Activated naive CD8-positive, alpha-beta T cell (primary cell): Measurements from ENCODE around the gene ZSWIM3.
"Not testable (repeated sequence)": the region's sequence is repeated elsewhere in the genome, so short reads cannot be mapped to it uniquely, and the experiment has no call there.

ENCODE experiments used
- H3K27ac Mint-ChIP-seq: one replicate; pipeline ENCODE4 v1.8.0; 2021; ENCODE audit warnings: mixed read lengths
- H3K27me3 Mint-ChIP-seq: one replicate; pipeline ENCODE4 v1.8.0; 2021; ENCODE audit warnings: mixed read lengths
- H3K36me3 Mint-ChIP-seq: one replicate; pipeline ENCODE4 v1.8.0; 2021; ENCODE audit warnings: mixed read lengths
- H3K4me1 Mint-ChIP-seq: one replicate; pipeline ENCODE4 v1.8.0; 2021; ENCODE audit warnings: low read depth, mixed read lengths
- H3K4me3 Mint-ChIP-seq: one replicate; pipeline ENCODE4 v1.8.0; 2021; ENCODE audit warnings: mild to moderate bottlenecking, mixed read lengths
- H3K9me3 Mint-ChIP-seq: one replicate; pipeline ENCODE4 v1.8.0; 2021; ENCODE audit warnings: low read depth, mixed read lengths

ZSWIM3 gene

DNA sequence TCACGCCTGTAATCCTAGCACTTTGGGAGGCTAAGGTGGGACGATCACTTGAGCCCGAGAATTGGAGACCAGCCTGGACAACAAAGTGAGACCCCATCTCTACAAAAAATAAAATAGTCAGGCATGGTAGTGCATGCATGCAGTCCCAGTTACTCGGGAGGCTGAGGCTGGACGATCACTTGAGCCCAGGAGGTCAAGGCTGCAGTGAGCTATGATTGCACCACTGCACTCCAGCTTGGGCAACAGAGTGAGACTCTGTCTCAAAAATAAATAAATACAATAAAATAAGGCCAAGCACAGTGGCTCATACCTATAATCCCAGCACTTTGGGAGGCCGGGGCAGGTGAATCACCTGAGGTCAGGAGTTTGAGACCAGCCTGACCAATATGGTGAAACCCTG lies 43.9 kb downstream of the ZSWIM3 start:
- not testable (repeated sequence) for H3K36me3 Mint-ChIP-seq, H3K9me3 Mint-ChIP-seq, H3K27me3 Mint-ChIP-seq, H3K27ac Mint-ChIP-seq, H3K4me1 Mint-ChIP-seq, H3K4me3 Mint-ChIP-seq

DNA sequence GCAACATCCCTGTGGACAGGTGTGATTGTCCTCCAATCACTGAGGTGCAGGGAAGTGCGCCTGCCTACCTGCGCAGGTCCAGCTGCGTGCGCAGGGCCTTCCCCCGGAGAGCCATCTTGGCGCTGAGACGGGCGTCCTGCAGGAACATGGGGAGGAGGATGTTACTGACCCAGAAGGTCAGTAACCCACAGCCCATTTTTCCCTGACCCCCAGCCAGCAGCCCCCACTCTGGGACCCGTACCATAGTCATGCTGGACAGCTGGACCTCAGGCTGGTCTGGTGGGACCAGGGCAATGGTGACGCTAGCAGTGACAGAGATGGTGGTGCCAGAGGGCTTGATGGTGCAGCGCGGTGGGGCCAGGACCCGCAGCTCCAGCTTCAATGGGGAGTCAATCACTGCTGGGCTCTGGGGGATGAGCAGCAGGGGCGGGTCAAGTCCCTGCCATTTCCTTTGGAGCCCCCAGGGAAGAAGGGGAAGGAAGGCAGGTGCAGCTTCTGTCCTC lies 44.8 kb downstream of the ZSWIM3 start:
- Mint-ChIP-seq H3K4me3 (no peak overlapping the region), H3K9me3 (no peaks in the 10 kb centered on the region), H3K36me3 (peaks cover 3% of the 10 kb centered on the region), H3K27me3 (no peaks in the 10 kb centered on the region), H3K27ac (no peak overlapping the region), H3K4me1 (no peaks in the 10 kb centered on the region)

DNA sequence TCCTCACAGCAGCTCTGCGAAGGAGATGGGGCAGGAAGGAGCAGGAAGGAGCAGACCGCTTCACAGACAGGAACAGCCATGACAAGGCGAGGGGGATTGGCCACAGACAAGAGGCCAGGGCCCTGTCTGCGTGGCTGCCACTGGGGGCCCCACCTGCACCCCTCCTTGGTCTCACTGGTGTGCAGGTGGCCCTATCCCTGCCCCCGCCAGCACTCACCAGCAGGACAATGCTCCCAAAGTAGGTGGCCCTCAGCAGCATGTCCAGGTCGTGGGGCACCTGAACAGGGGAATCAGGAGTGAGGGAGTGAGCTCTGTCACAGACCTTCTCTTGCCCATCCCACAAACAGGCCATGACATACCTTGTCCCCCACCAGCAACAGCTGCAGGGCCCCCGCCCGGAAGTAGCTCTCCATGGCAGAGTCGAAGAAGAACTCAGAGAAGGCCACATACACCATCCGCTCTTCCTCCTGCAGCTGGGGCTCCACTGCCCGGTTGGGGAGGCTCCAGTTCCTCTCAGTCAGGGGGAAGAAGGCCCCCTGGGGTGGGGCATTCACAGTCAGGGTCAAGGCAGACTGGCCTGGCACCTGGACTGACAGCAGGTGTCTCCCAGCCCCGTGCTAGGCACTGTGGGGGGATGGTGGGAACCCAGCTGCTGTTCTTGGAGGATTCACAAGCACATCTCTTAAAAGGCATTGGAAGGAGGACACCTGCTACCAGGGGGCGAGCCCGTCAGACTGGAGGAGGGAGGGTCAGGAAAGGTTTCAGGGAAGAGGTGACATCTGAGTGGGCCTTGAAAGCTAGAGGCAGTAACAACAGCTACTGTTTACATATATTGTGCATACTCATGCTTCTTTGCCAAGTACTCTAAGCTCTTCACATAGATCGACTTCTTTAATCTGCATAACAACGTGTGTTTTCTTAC lies 47.4 kb downstream of the ZSWIM3 start:
- Mint-ChIP-seq H3K4me3 (no peak overlapping the region), H3K36me3 (no peaks in the 10 kb centered on the region), H3K9me3 (no peaks in the 10 kb centered on the region), H3K4me1 (no peaks in the 10 kb centered on the region), H3K27me3 (no peaks in the 10 kb centered on the region), H3K27ac (no peak overlapping the region)

DNA sequence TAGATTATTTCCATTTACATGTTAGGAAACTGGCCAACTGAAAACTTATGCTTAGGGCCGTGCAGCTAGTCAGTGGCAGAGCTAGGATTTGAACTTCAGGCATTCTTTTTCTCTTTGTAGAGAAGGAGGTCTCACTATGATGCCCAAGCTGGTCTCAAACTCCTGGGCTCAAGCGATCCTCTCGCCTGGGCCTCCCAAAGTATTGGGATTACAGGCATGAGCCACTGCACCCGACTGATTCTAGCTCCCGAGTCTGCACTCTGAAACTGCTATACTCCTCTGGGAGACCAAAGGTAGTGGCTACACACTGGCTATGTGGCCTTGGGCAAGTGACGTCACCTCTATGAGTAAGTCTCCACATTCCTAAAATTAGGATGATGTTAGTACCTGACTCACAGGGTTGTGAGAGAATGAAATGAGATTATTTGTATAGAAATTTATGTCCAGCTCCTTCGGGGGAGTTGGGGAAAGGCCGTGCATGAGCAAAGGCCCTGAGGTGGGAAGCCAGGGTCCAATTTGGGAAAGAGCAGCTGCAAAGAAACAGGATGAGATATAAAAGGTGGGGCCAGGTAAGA lies 48.2 kb downstream of the ZSWIM3 start:
- peaks cover under 1% of the 10 kb centered on the region for H3K4me1 Mint-ChIP-seq
- H3K4me3 Mint-ChIP-seq: no peak overlapping the region
- H3K36me3 Mint-ChIP-seq: no peaks in the 10 kb centered on the region
- H3K9me3 Mint-ChIP-seq: no peaks in the 10 kb centered on the region
- H3K27ac Mint-ChIP-seq: no peak overlapping the region
- no peaks in the 10 kb centered on the region for H3K27me3 Mint-ChIP-seq

DNA sequence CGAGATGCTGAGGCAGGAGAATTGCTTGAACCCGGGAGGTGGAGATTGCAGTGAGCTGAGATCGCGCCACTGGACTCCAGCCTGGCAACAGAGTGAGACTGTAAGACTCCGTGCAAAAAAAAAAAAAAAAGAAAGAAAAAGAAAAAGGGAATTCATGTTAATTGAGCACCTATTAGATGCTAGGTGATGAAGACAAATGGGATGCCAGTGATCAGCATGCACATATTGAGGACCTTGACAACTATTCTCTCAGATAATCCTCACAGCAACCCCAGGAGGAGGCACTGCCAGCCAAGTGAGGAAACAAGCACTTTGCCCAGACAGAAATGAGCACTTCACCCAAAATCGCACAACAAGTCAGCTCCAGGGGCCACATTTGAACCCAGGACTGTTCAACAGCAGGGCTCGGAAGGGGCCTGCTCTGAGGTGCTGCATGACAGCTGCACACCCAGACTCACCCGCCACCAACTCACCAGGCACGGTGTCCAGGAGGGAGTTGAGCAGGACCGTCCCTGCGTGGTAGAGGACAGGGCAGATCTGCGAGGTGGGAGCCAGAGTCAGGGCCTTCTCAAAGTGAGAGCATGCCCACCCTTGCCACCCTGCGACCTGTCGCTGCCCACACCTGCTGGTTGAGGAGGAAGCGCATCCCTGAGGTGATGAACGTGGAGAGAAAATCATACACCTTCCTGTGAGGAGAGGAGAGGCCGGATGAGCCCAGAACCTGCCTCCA lies 50.0 kb downstream of the ZSWIM3 start:
- H3K9me3 Mint-ChIP-seq: no peaks in the 10 kb centered on the region
- peaks cover 12% of the 10 kb centered on the region for H3K4me1 Mint-ChIP-seq
- no peaks in the 10 kb centered on the region for H3K36me3 Mint-ChIP-seq
- H3K27ac Mint-ChIP-seq: peak overlapping the region; percentile 7
- no peak overlapping the region for H3K4me3 Mint-ChIP-seq
- no peaks in the 10 kb centered on the region for H3K27me3 Mint-ChIP-seq

DNA sequence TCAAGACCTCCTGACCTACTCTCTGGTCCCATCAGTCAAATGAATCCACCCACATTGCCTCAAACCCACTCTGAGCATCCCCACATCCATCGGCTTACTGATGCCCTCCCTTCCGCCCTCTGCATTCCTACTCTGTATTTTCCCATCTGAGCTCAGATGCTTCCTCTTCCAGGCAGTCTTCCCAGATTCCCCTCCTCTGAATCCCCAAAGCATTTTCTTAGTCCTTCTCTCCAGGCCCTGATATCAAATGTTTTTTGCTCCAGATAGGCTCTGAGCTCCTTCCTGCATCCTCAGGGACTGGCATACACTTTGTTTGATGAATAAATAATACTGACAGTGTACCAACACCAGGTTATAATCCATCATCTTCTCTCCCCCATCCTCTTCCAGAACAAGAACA lies 50.7 kb downstream of the ZSWIM3 start:
- H3K27me3 Mint-ChIP-seq: no peaks in the 10 kb centered on the region
- no peak overlapping the region for H3K4me3 Mint-ChIP-seq
- no peaks in the 10 kb centered on the region for H3K9me3 Mint-ChIP-seq
- H3K27ac Mint-ChIP-seq: no peak overlapping the region
- no peaks in the 10 kb centered on the region for H3K36me3 Mint-ChIP-seq
- H3K4me1 Mint-ChIP-seq: peaks cover 14% of the 10 kb centered on the region

DNA sequence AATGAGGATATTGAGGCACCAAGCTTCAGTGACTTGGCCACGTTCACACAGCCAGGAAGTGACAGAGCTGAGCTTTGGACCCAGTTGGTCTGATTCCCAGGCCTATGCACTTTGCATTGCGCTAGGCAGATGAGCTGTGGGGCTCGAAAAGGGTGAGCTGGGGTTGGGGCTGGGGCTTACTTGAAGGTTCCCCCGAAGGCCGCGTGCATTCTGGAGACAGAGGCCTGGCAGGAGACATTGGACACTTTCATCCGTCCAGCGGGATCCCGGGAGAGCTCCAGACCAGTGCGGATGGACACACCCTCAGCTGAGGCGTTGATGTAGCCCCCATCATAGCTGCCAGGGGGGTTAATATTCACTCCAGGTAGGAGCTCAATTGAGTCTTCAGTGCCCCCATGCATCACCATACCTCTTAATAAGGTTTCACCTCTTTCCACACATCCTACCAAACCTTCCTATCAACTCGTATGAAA lies 52.0 kb downstream of the ZSWIM3 start:
- peaks cover 2% of the 10 kb centered on the region for H3K27me3 Mint-ChIP-seq
- no peak overlapping the region for H3K4me3 Mint-ChIP-seq
- H3K36me3 Mint-ChIP-seq: no peaks in the 10 kb centered on the region
- H3K4me1 Mint-ChIP-seq: peaks cover 15% of the 10 kb centered on the region
- H3K27ac Mint-ChIP-seq: no peak overlapping the region
- no peaks in the 10 kb centered on the region for H3K9me3 Mint-ChIP-seq

DNA sequence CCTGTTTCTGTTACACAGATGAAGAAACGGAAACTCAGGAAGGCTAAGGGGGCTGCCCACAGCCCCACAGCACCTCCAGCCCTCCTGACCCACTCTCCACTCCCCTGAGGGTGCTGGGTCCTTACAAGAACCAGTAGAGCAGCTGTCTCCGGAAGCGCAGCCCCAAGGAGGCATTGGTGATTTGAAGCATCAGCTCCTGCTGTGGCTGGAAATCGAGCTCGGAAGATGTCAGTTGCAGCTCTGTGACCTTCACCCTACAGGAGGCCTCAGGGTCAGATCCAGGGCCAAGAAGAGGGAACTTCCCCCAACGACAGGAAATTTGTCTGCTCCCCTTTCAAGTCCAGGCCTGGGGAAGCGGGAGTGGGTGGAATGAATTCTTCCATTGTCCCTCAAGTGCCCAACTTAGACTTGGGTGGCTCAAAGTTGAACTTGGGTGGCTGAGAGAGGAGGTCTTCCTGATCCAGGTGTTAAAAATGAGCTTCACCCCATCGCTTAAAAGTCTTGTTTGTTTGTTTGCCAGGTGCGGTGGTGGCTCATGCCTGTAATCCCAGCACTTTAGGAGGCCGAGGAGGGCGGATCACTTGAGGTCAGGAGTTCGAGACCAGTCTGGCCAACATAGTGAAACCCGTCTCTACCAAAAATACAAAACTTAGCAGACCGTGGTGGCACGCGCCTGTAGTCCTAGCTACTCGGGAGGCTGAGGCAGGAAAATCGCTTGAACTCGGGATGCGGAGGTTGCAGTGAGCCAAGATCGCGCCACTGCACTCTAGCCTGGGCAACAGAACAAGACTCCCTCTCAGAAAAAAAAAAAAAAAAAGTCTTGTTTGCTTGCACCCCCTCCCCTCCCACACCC lies 52.6 kb downstream of the ZSWIM3 start:
- H3K36me3 Mint-ChIP-seq: no peaks in the 10 kb centered on the region
- H3K27me3 Mint-ChIP-seq: peaks cover 2% of the 10 kb centered on the region
- H3K9me3 Mint-ChIP-seq: no peaks in the 10 kb centered on the region
- peaks cover 15% of the 10 kb centered on the region for H3K4me1 Mint-ChIP-seq
- H3K4me3 Mint-ChIP-seq: peak overlapping the region; percentile 86
- no peak overlapping the region for H3K27ac Mint-ChIP-seq

DNA sequence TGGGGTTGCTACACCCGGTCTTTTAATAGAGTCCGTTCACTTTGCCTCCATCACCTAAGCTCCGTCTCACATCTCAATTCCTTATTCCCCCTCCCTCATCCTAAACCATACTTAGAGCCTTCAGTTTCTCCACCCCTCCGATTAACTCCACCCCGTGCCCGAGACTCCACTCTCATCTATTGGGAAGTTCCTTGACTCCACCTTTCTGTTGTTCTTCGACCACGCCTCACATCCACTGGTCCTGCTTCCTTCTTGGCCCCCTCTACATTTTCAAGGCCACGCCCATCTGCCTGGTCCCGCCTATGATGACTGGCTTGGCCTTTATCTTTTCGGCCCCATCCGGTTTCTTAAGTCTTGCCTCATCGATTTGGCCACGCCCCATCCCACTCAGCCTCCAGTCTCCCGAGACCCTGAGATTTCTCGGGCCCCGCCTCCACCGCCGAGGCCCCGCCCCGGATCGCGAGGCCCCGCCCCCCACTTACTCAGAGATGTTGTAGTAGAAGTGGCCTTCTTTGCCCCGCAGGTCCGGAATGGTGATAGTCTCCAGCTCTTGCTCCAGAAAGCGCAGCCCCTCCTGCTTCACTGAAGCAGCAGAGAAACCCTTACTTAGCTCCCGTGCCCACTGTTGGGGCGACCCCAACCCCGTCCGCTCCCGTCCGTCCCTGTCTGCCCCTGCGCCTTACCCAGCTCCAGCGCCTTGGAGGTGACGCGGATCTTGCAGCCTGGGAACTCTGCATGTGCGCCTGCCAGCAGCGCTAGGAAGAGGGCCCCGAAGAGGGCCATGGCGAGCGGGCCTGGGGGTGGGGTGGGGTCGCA lies 53.5 kb downstream of the ZSWIM3 start:
- H3K4me3 Mint-ChIP-seq: peak overlapping the region; percentile 86
- peaks cover 2% of the 10 kb centered on the region for H3K27me3 Mint-ChIP-seq

DNA sequence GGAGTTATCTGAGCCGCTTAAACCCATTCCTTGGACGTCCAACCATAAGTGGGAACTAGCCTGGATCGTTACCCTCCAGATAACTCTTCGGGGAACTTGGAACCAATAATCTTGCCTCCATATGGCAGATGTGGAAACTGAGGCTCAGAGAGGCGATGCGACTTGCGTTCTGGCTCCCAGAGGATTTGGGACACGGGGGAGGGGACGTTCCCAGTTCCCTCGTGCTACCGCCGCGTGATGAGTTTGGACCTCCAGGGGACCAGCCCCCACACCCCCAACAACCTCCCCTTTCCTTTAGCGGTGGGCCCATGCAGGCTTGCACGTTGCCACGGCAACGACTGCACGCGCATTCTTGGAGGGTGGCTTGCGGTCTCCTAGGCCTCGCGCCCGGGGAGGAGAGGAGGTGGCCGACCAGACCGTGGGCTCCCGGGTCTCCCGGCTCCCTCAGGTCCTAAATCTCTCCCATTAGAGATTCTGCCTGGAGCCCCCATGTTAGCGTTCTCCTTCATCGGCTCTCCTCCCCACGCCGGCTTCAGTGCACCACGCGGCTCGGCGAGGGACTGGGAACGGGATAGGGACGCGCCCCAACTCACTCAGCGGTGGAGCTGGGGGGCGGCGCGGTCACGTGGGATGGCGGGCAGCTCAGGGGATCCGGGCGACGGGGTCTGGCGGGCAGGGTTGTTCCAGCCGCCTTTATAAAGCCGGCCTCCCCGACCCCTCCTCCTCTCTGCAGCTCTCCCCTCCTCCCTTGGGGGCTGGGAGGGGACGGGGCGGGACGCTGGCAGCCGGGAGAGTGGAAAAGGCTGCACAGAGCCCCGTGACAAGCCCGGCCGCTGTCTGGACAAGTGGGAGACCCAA lies 54.3 kb downstream of the ZSWIM3 start, which contains the start of gene PLTP:
Gene PLTP, minus strand, starts transcription at position 670 of the 858 bp plus-strand sequence. CDS start 703 bp downstream, outside the sequence.
- H3K36me3 Mint-ChIP-seq: no peaks in the 10 kb centered on the region
- H3K4me3 Mint-ChIP-seq: peak within 1 kb of the TSS; percentile 86
- peaks cover 15% of the 10 kb centered on the region for H3K4me1 Mint-ChIP-seq
- peak within 1 kb of the TSS; percentile 77 for H3K27ac Mint-ChIP-seq
- H3K9me3 Mint-ChIP-seq: no peaks in the 10 kb centered on the region
- H3K27me3 Mint-ChIP-seq: peaks cover 7% of the 10 kb centered on the region

More for the DNA sequence above, 53.5 kb downstream of the ZSWIM3 start:
- Mint-ChIP-seq H3K9me3 (no peaks in the 10 kb centered on the region), H3K27ac (peak overlapping the region; percentile 77), H3K4me1 (peaks cover 15% of the 10 kb centered on the region), H3K36me3 (no peaks in the 10 kb centered on the region)

DNA sequence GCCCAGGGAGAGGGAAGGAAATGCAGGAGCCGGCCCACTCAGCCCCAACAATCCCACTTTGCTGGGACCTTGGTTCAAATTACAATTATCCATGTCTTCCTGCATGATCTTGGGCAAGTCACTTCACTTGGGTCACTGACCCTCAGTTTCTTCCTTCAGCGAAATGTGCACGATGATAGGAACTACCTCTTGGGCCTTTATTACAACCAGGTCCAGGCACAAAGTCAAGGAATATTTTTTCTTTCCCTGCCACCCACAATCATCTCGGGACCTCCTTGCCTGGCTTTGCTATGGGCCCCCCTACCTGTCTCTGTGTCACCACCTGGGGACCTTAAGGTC lies 54.9 kb downstream of the ZSWIM3 start:
- peak overlapping the region; percentile 63 for H3K4me3 Mint-ChIP-seq
- no peaks in the 10 kb centered on the region for H3K9me3 Mint-ChIP-seq
- peaks cover 15% of the 10 kb centered on the region for H3K4me1 Mint-ChIP-seq
- H3K27me3 Mint-ChIP-seq: peaks cover 7% of the 10 kb centered on the region
- H3K36me3 Mint-ChIP-seq: no peaks in the 10 kb centered on the region
- H3K27ac Mint-ChIP-seq: no peak overlapping the region

DNA sequence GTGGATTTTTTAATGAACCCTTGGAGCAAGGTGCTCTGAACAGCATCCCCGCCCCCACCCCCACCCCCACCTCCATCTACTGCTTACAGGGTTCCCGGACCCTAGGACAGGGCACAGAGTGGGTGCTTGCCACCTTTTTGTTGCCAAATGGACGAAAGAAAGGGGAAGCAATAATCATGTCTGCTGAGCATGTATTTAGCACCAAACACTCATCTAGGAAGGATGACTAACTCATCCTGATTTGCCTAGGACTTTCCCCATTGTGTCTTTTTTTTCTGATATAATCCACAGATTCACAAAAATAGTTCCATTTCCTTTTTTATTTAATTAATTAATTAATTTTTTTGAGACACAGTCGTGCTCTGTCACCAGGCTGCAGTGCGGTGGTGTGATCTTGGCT lies 55.7 kb downstream of the ZSWIM3 start:
- H3K9me3 Mint-ChIP-seq: no peaks in the 10 kb centered on the region
- peaks cover 15% of the 10 kb centered on the region for H3K4me1 Mint-ChIP-seq
- H3K4me3 Mint-ChIP-seq: peak overlapping the region; percentile 40
- no peaks in the 10 kb centered on the region for H3K36me3 Mint-ChIP-seq
- H3K27ac Mint-ChIP-seq: no peak overlapping the region
- H3K27me3 Mint-ChIP-seq: peaks cover 7% of the 10 kb centered on the region

DNA sequence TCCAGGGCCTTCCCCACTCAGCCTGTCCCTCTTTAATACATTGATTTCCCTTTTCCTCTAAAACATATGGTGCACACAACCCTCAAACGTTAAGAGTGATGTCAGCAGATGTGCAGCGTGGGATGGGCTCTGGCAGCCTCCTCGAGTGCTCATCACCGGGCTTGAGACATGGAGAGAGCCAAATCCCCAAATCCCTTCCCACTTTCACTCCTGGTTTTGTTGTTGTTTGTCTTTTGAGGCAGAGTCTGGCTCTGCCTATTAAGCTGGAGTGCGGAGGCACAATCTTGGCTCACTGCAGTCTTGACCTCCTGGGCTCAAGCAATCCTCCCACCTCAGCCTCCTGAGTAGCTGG lies 60.4 kb downstream of the ZSWIM3 start:
- H3K36me3 Mint-ChIP-seq: no peaks in the 10 kb centered on the region
- H3K4me3 Mint-ChIP-seq: no peak overlapping the region
- peaks cover 1% of the 10 kb centered on the region for H3K4me1 Mint-ChIP-seq
- H3K9me3 Mint-ChIP-seq: no peaks in the 10 kb centered on the region
- H3K27ac Mint-ChIP-seq: no peak overlapping the region
- H3K27me3 Mint-ChIP-seq: peaks cover 8% of the 10 kb centered on the region
